Transverse colon (tissue), 4 donors: ENCODE results near the gene TUBA3E. TPM values are rescaled to one million over a fixed set of nuclear protein-coding genes. Genes with fewer than 3 reads are reported as not detected.
A peak's percentile ranks its signal among the peaks of the same experiment; 100 is the strongest.
"Not testable (repeated sequence)": the region's sequence is repeated elsewhere in the genome, so short reads cannot be mapped to it uniquely, and the experiment has no call there.

Experiments used
- DNase-seq: peaks from one replicate; pipeline ENCODE4 v3.0.0-alpha.2; 2019
- H3K27ac ChIP-seq, 4 donors: fragments of 200-600 bp; sonication (generic); 2 replicates each; pipeline ENCODE4 v1.5.1; 2016 to 2018; ENCODE audit warnings: inconsistent platforms in 4 of 4
- H3K27me3 ChIP-seq: fragments of 200-600 bp; sonication (generic); 2 replicates; pipeline ENCODE4 v1.5.1; 2017; ENCODE audit warnings: inconsistent platforms
- H3K36me3 ChIP-seq, 4 donors: fragments of 200-600 bp; sonication (generic); 2 replicates each; pipeline ENCODE4 v1.5.1; 2017 to 2019; ENCODE audit warnings: inconsistent platforms in 4 of 4
- H3K4me1 ChIP-seq, 4 donors: fragments of 200-600 bp; sonication (generic); 2 replicates each; pipeline ENCODE4 v1.5.1; 2017 to 2020; ENCODE audit warnings: inconsistent platforms in 4 of 4
- H3K4me3 ChIP-seq, 4 donors: fragments of 200-600 bp; sonication (generic); 1 replicate in 1 of 4; 2 replicates in 3 of 4; pipeline versions ENCODE4 v1.5.1 to v1.6.1; 2017 to 2019; ENCODE audit warnings: inconsistent platforms in 4 of 4
- H3K9me3 ChIP-seq, 2 donors: fragments of 200-600 bp; sonication (generic); 2 replicates each; pipeline ENCODE4 v1.5.1; 2017 to 2019; ENCODE audit warnings: inconsistent platforms in 2 of 2
- POLR2A ChIP-seq: fragments of 450-650 bp; IDR thresholded peaks from one replicate; pipeline ENCODE4 v1.6.1; 2016; ENCODE audit warnings: antibody characterized with exemption, mild to moderate bottlenecking, moderate library complexity
- WGBS, 2 donors: methylation state at CpG; one replicate each; pipeline ENCODE4 v1.1.5; 2018; ENCODE audit warnings: low coverage in 1 of 2; 5-methylcytosine and 5-hydroxymethylcytosine counted together
- in situ Hi-C, 4 donors: fragments of 200-750 bp; cut with MboI; loops; one replicate each; pipeline versions ENCODE4 v1.15.0 to v1.15.1; 2017; ENCODE audit warnings: low sequenced_read_pairs in 3 of 4, low pct_ligation_motif_present in 1 of 4, low pct_unique_long_range_greater_than_20kb in 1 of 4
- intact Hi-C: fragments of 100-400 bp; cut with DNase I; formaldehyde crosslinking; loops from one replicate; pipeline ENCODE4 v1.15.1; 2023; ENCODE audit warnings: low total_unique reads
- total RNA-seq, 4 donors: library from RNA; depleted of rRNA; stranded (reverse); fragments of >200 nt; gene quantifications; one replicate each; pipeline ENCODE4 v1.1.0, GENCODE V29; 2016

Gene TUBA3E
- total RNA-seq, 4 donors from 2014 or later = 0.27 TPM; not detected in 3

DNA sequence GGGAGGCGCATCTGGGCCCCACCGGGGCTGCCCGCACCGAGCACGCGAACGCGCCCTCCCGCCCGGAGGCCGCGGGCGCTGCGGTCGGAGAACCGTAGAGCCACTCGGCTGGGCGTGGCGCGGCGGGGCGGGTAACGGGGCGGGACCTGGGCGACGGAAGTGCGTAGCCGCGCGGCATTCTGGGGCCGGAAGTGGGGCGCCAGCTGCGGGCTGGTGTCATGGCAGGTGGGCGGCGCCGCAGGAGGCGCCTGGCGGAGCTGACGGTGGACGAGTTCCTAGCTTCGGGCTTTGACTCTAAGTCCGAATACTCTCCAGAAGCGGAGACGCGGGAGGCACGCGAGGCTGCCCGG lies 30.9 kb upstream of the TUBA3E start:
- H3K36me3 ChIP-seq, H3K9me3 ChIP-seq, H3K4me1 ChIP-seq, H3K27ac ChIP-seq, H3K27me3 ChIP-seq, in situ Hi-C loops, intact Hi-C loops, DNase-seq: not testable (repeated sequence)
- TF ChIP-seq POLR2A = peak; percentile 27
- peak overlapping the region in 2 of 4 donors; percentile 17 to 32 for H3K4me3 ChIP-seq
- 81% methylated on average over 48 of the region's 48 CpGs; no CpG with 5 or more reads in 1 of the 2 donors for WGBS, 2 donors

DNA sequence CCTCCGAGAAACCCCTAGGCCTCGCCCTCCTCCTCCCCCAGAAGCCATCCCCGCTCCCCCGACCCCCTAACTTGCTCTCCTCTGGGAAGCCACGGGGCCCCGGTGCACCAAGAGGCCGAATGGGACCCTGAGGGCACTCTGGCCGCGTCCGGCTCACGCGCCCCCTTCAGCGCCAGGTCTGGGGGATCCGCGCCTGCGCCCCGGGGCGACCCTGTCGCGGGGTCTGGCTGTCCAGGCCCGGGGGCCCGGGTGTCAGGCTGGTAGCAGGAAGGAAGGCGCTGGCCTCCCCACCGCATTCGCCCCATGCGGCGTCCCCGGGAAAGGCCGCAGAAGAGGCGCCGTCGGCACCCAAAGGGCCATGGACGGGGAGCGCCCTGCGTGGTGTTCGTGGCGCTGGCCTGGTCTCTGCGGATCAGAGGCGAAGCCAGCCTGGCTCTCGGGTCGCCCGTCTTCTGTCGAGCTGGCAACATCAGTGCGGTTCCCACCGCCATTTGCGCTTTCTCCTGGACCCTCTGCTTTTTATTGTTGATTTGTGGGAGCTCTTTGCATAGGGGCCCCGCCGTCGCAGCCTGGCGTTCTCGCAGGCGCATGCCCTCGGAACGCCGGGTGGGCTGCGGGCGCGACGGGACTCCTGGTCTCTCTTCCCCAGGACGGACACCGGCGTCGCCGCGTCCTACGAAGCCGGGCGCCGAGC lies 30.4 kb upstream of the TUBA3E start:
- WGBS, 2 donors = 91% methylated on average over 47 of the region's 69 CpGs; no CpG with 5 or more reads in 1 of the 2 donors
- H3K36me3 ChIP-seq, H3K27ac ChIP-seq, H3K9me3 ChIP-seq, H3K4me1 ChIP-seq, H3K27me3 ChIP-seq, intact Hi-C loops, DNase-seq, in situ Hi-C loops: not testable (repeated sequence)
- H3K4me3 ChIP-seq = peak overlapping the region in 2 of 4 donors; percentile 17 to 32

DNA sequence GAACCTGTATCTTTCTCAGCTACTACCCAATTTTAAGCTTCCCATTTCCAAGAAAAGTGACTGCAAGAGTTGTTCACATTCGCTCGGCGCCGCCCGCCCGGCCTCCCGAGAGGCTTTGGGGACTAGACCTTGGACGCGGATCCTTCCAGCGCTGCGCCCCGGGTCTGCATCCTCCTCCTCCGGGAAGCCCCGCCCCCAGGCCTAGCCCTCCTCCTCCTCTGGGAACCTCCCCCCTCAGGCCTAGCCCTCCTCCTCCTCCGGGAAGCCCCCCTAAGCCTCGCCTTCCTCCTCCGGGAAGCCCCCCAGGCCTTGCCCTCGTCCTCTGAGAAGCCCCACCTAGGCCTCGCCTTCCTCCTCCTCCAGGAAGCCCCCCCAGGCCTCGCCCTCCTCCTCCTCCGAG lies 29.8 kb upstream of the TUBA3E start:
- H3K9me3 ChIP-seq, H3K4me1 ChIP-seq, H3K27ac ChIP-seq, H3K4me3 ChIP-seq, intact Hi-C loops, H3K27me3 ChIP-seq, DNase-seq, H3K36me3 ChIP-seq, in situ Hi-C loops: not testable (repeated sequence)
- WGBS, 2 donors = 90 to 92% methylated on average over 9 to 19 of the region's 21 CpGs

DNA sequence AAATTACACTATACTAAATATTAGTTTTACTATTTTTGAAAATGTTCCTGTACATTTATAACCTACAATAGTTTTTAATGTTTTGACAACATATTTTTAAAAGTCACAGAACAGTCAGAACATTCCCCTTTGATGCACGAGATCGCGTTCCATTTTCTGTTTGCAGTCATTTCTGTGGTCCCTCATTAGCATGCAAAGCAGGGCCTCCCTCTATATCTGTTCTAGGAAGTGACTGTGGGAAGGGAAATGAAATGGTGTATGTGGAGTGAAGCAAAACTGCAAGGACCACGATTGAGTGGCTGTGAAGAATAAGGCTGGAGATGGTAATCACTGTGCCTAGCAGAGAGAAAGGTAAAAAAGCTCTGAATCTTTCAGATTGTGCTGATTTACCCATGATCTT lies 24.3 kb upstream of the TUBA3E start:
- H3K9me3 ChIP-seq, H3K27me3 ChIP-seq, H3K4me1 ChIP-seq, intact Hi-C loops, H3K36me3 ChIP-seq, DNase-seq, H3K27ac ChIP-seq, in situ Hi-C loops, H3K4me3 ChIP-seq: not testable (repeated sequence)
- WGBS, 2 donors = 31 to 60% methylated on average over 4 of the region's 4 CpGs

DNA sequence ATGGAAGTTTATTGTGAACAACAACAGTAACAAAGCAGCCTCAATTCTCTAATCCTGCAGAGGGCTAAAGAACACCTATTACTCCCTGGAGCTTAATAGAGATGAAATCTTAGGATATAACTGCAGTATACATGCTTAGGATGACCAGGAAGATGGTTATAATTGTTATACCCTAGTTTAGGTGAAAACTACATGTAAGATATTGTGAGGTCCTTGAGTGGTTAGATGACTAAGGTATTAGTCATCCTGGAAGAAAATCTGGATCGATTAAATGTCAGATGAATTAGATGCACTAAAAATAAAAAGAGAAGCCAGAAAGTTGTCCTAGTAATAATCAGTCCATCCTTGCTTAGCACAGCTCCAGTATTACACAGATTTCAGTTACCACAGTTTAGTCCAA lies 22.3 kb upstream of the TUBA3E start:
- H3K9me3 ChIP-seq, H3K4me3 ChIP-seq, in situ Hi-C loops, H3K27me3 ChIP-seq, H3K27ac ChIP-seq, DNase-seq, H3K36me3 ChIP-seq, H3K4me1 ChIP-seq, intact Hi-C loops: not testable (repeated sequence)
- WGBS, 2 donors = 22% methylated on average over 1 of the region's 1 CpG; no CpG with 5 or more reads in 1 of the 2 donors

DNA sequence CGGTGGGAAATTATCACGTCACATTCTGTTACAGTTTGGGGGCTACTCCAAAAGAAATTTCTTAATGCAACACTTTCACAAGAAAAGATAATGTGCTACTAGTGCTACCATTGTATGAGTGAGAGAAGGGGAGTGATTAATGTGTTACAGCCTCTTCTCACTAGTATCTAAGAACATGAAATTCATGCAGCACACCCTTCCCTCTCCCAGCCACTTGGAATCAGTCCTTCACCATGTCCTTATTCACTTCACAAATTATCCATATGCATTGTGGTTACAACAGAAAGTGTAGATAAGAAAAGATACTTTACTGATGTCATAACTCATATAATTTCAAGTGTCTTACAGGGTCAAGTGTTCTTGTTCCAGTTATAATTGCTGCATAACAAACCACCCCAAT lies 20.9 kb upstream of the TUBA3E start:
- H3K27ac ChIP-seq, H3K36me3 ChIP-seq, intact Hi-C loops, DNase-seq, H3K4me1 ChIP-seq, in situ Hi-C loops, H3K4me3 ChIP-seq, H3K9me3 ChIP-seq: not testable (repeated sequence)
- WGBS, 2 donors = 96% methylated on average over 2 of the region's 2 CpGs; no CpG with 5 or more reads in 1 of the 2 donors
- H3K27me3 ChIP-seq = peaks cover 14% of the 10 kb centered on the region

DNA sequence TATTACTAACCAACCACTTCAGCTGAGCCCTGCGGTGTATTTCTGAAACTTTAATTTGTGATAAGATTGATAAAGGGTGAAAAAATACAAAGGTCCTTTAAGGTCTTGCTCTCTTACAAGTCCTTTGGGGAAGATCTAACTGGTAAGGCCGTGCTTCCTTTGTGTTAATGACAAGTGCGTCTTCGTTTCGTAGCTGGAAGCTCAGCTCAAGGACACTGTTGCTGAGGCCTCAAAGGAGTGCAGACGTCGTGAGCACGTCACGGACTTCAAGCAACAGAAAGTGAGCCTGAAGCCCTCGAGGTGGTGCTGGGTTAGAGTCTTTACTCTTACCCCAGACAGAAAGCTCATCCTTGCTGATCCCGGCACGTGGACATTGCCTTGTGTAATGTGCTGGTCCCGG lies 8.8 kb upstream of the TUBA3E start:
- H3K4me1 ChIP-seq, H3K36me3 ChIP-seq, intact Hi-C loops, H3K9me3 ChIP-seq, H3K27me3 ChIP-seq, in situ Hi-C loops, H3K27ac ChIP-seq, DNase-seq, H3K4me3 ChIP-seq: not testable (repeated sequence)
- 86% methylated on average over 5 to 12 of the region's 13 CpGs for WGBS, 2 donors

DNA sequence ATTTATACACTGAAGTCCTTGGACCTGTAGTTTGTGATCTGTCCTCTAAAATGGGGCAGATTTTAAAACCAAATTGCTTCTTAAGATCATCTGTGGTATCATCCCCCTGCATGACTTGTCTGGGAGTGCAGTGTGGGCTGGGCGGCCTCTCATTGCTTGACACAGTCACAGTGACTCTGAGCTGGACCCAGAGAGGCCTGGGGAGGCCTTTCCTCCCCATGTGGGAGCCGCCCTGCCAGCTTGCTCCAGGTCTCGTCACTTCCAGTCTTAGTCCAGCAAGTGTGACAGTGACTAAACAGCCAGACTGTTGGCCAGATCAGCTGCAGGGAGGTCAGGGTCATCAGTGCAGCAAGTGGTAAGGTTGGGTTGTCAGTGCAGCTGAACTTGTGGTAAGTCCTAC lies 4.9 kb upstream of the TUBA3E start:
- 92% methylated on average over 2 of the region's 3 CpGs; no CpG with 5 or more reads in 1 of the 2 donors for WGBS, 2 donors
- H3K4me1 ChIP-seq, H3K27ac ChIP-seq, DNase-seq, H3K9me3 ChIP-seq, H3K36me3 ChIP-seq, H3K27me3 ChIP-seq, H3K4me3 ChIP-seq, intact Hi-C loops, in situ Hi-C loops: not testable (repeated sequence)

DNA sequence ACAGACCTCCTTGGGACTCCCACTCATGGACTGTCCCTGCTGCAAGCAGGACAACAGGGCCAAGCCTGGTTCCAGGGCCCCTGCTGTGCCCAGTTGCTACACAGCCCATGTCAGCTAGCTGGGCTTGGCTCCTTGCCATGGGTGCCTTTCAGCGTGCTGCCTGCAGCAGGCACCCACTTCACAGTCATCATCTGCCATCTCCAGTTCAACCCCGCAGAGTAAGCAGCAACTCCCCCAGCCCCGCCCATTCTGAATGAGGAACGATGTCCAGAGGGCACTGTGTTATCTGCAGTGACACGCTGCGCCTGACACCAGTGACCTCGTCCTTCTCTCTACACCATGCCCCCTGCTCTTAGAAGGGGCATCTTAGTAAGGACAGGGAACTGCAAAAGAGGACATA lies 4.3 kb upstream of the TUBA3E start:
- H3K4me3 ChIP-seq, H3K27ac ChIP-seq, H3K9me3 ChIP-seq, in situ Hi-C loops, intact Hi-C loops, H3K36me3 ChIP-seq, H3K27me3 ChIP-seq, H3K4me1 ChIP-seq: not testable (repeated sequence)
- DNase-seq = peak; percentile 37
- 40% methylated on average over 1 of the region's 7 CpGs; no CpG with 5 or more reads in 1 of the 2 donors for WGBS, 2 donors

DNA sequence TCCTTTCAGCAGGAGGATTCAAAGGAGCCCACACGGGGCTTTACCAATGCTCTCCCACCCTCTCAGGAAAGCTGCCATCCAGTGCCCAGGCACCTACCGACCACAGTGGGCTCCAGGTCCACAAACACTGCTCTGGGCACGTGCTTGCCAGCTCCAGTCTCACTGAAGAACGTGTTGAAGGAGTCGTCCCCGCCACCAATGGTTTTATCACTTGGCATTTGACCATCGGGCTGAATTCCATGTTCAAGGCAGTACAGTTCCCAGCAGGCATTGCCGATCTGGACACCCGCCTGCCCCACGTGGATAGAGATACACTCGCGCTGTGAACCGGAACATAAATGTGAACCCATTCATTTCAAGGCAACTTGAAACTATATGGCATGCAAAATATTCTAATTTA lies 2.2 kb downstream of the TUBA3E start:
- intact Hi-C loops, in situ Hi-C loops, H3K4me3 ChIP-seq: not testable (repeated sequence)

DNA sequence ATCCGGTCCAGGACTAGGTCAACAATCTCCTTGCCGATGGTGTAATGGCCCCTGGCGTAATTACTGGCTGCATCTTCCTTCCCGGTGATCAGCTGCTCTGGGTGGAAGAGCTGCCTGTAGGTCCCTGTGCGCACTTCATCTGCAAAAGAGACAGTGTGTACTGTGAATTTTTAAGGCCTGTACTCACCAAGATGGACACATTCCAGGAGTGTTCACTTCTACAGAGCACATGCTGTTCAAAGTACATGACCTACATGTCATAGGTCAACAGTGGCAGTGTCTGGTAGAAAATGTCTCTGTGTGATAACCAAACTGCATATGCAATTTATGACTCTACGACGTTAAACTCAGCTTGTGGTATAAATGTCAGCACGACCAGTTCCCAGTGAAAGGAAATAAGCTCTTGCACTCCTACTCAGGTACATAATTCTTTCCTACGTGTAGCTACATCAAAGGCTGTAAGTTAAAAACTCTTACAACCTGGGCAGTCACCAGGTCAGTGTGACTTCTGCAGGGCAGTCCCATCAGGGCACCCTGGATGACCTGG lies 3.1 kb downstream of the TUBA3E start:
- WGBS, 2 donors = 62% methylated on average over 8 of the region's 9 CpGs; no CpG with 5 or more reads in 1 of the 2 donors
- intact Hi-C loops, DNase-seq, H3K4me1 ChIP-seq, H3K36me3 ChIP-seq, H3K27me3 ChIP-seq, H3K27ac ChIP-seq, in situ Hi-C loops, H3K9me3 ChIP-seq, H3K4me3 ChIP-seq: not testable (repeated sequence)

More for the DNA sequence above, 2.2 kb downstream of the TUBA3E start:
- not testable (repeated sequence) for DNase-seq, H3K9me3 ChIP-seq, H3K27ac ChIP-seq, H3K27me3 ChIP-seq, H3K36me3 ChIP-seq, H3K4me1 ChIP-seq
- WGBS, 2 donors = 96 to 100% methylated on average over 1 to 8 of the region's 13 CpGs
